SU-DHL-6 (cell line): ENCODE measurements around the gene TP63.

Source experiments
- EZH2phosphoT487 ChIP-seq: fragments of 200-600 bp; sonication (generic), shearing (Covaris generic); conservative IDR thresholded peaks from 2 replicates; pipeline ENCODE4 v1.6.1; 2018; ENCODE audit warnings: mild to moderate bottlenecking, antibody characterized with exemption, low read length, moderate library complexity, mixed read lengths
- TF ChIP-seq, protein P1 (sequence below): fragments of 200-600 bp; sonication (generic); IDR thresholded peaks from one replicate; pipeline ENCODE4 v1.5.1; 2017; ENCODE audit warnings: antibody characterized with exemption, mild to moderate bottlenecking, low read length, moderate library complexity; ENCODE audit not compliant: insufficient read depth, poor library complexity, severe bottlenecking

DNA sequence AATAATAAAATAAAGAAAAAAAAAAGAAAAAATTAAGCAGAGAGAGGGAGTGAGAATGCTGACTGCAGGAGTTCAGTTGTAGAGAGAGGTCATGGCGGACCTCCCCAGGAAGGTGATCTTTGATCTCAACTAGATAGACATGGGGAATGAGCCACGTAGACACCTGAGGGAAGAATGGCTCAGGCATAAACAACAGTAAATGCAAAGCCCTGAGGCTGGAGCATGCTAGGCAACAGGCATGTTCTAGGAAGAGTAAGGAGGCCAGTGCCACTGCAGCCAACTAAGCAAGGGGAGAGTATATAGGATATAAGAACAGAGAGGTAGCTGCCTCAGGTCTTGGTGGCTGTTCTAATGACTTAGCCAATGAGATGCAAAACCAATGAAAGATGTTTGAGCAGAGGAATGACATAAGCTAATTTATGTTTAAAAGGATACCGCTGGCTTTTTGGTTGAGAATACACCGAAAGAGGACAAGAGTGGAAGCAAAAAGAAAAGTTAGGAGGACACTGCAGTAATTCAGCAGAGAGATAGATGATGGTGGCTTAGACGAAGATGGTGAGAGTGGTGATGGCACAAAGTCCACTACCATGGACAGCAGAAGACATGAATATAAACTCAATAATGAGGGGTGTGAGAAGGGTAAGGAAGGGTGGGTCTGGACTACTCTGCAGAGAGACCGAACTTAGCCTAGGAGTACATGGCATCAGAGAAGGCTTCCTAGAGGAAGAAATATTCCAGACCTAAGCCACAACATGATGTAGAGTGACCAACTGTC lies 314.9 kb downstream of the TP63 start:
- TF ChIP-seq, protein P1, sequence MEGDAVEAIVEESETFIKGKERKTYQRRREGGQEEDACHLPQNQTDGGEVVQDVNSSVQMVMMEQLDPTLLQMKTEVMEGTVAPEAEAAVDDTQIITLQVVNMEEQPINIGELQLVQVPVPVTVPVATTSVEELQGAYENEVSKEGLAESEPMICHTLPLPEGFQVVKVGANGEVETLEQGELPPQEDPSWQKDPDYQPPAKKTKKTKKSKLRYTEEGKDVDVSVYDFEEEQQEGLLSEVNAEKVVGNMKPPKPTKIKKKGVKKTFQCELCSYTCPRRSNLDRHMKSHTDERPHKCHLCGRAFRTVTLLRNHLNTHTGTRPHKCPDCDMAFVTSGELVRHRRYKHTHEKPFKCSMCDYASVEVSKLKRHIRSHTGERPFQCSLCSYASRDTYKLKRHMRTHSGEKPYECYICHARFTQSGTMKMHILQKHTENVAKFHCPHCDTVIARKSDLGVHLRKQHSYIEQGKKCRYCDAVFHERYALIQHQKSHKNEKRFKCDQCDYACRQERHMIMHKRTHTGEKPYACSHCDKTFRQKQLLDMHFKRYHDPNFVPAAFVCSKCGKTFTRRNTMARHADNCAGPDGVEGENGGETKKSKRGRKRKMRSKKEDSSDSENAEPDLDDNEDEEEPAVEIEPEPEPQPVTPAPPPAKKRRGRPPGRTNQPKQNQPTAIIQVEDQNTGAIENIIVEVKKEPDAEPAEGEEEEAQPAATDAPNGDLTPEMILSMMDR = no peak
- no peak for TF ChIP-seq EZH2phosphoT487
